HepG2 (cell line): ENCODE data around the gene AAGAB. TPM values are rescaled to one million over a fixed set of nuclear protein-coding genes. Genes with fewer than 3 reads are reported as not detected.

Source experiments
- FOXJ3 ChIP-seq: sonication (generic); formaldehyde crosslinking; IDR thresholded peaks from 2 replicates; pipeline ENCODE4 v1.4.0; 2020; ENCODE audit warnings: missing genetic modification reagents, mild to moderate bottlenecking, borderline replicate concordance
- GTF3A ChIP-seq: sonication (generic); formaldehyde crosslinking; conservative IDR thresholded peaks from 2 replicates; pipeline ENCODE4 v1.4.0; 2020; ENCODE audit warnings: mild to moderate bottlenecking, missing genetic modification reagents
- IRF2 ChIP-seq: IDR thresholded peaks from 2 replicates; pipeline ENCODE4 v1.6.1; 2018; ENCODE audit warnings: missing genetic modification reagents, missing compliant biosample characterization
- JUNB ChIP-seq: sonication (generic); formaldehyde crosslinking; IDR thresholded peaks from 2 replicates; pipeline ENCODE4 v1.8.0; 2022; ENCODE audit warnings: missing genetic modification reagents, mild to moderate bottlenecking, borderline replicate concordance
- KLF12 ChIP-seq: sonication (generic); formaldehyde crosslinking; IDR thresholded peaks from 2 replicates; pipeline ENCODE4 v1.4.0; 2020; ENCODE audit warnings: missing genetic modification reagents, borderline replicate concordance
- MAZ ChIP-seq, 2 experiments: sonication (generic) in 1 of 2; formaldehyde crosslinking in 1 of 2; IDR thresholded peaks; 2 replicates each; pipeline versions ENCODE4 v1.5.0 to v1.6.1; 2012 to 2020; ENCODE audit warnings: low read depth in 2 of 2, mild to moderate bottlenecking in 2 of 2, borderline replicate concordance in 1 of 2, improper control_type of control experiment in 1 of 2, low read length in 1 of 2, missing genetic modification reagents in 1 of 2, moderate library complexity in 1 of 2
- RBFOX2 ChIP-seq: fragments of 200-400 bp; formaldehyde crosslinking; IDR thresholded peaks from 2 replicates; pipeline ENCODE4 v1.6.1; 2017; ENCODE audit warnings: low read depth, mild to moderate bottlenecking, low read length
- XRCC5 ChIP-seq: fragments of 200-400 bp; formaldehyde crosslinking; optimal IDR thresholded peaks from 2 replicates; pipeline ENCODE3; 2017; ENCODE audit warnings: mild to moderate bottlenecking, low read length
- ZFP82 ChIP-seq: sonication (generic); formaldehyde crosslinking; IDR thresholded peaks from 2 replicates; pipeline ENCODE4 v1.5.1; 2020; ENCODE audit warnings: mild to moderate bottlenecking, missing genetic modification reagents, borderline replicate concordance
- ZNF160 ChIP-seq: sonication (generic); formaldehyde crosslinking; IDR thresholded peaks from 2 replicates; pipeline ENCODE4 v1.8.0; 2022; ENCODE audit warnings: mild to moderate bottlenecking, inconsistent platforms, missing genetic modification reagents
- polyA plus RNA-seq, 8 experiments: library from polyadenylated mRNA; depleted of rRNA in 3 of 8; stranded (reverse) in 7 of 8; unstranded in 1 of 8; fragments of >200 nt; fragmentation: Illumina TruSeq in 4 of 8; extraction: Trizol in 4 of 8; gene quantifications; 2 replicates each; pipeline versions ENCODE4 v1.2.1 to v1.2.3, GENCODE V29; 2011 to 2016; ENCODE audit warnings: low read depth in 4 of 8, missing spikeins in 1 of 8, mixed read lengths in 1 of 8; ENCODE audit not compliant: insufficient read depth in 1 of 8
- total RNA-seq, 5 experiments: library from RNA; depleted of rRNA; stranded (reverse); fragments of >200 nt; fragmentation: Illumina TruSeq; extraction: Trizol; gene quantifications; 2 replicates each; pipeline ENCODE4 v1.2.3, GENCODE V29; 2016; ENCODE audit warnings: low read depth in 1 of 5
- TF ChIP-seq, protein P1 (sequence below): sonication (generic); formaldehyde crosslinking; IDR thresholded peaks from 2 replicates; pipeline ENCODE4 v1.5.0; 2020; ENCODE audit warnings: missing genetic modification reagents, mild to moderate bottlenecking, borderline replicate concordance
- TF ChIP-seq, protein P2 (sequence below): sonication (generic); formaldehyde crosslinking; IDR thresholded peaks from 2 replicates; pipeline ENCODE4 v1.4.0; 2020; ENCODE audit warnings: missing genetic modification reagents
- TF ChIP-seq, protein P3 (sequence below): sonication (generic); formaldehyde crosslinking; IDR thresholded peaks from 2 replicates; pipeline ENCODE4 v1.5.0; 2020; ENCODE audit warnings: missing genetic modification reagents
- TF ChIP-seq, protein P4 (sequence below): sonication (generic); formaldehyde crosslinking; IDR thresholded peaks from 2 replicates; pipeline ENCODE4 v1.5.1; 2020; ENCODE audit warnings: missing genetic modification reagents, mild to moderate bottlenecking, borderline replicate concordance
- TF ChIP-seq, protein P5 (sequence below): sonication (generic); formaldehyde crosslinking; IDR thresholded peaks from 2 replicates; pipeline ENCODE4 v1.4.0; 2020; ENCODE audit warnings: missing genetic modification reagents, borderline replicate concordance
- TF ChIP-seq, protein P6 (sequence below): sonication (generic); formaldehyde crosslinking; IDR thresholded peaks from 2 replicates; pipeline ENCODE4 v1.8.1; 2023; ENCODE audit warnings: mild to moderate bottlenecking, missing genetic modification reagents, borderline replicate concordance

AAGAB gene
- total and polyA plus RNA-seq, 2 of the 13 experiments (the other 11 are each of a cell fraction or from before 2014, with no cell fraction given), result 8.0 to 34.9 TPM

DNA sequence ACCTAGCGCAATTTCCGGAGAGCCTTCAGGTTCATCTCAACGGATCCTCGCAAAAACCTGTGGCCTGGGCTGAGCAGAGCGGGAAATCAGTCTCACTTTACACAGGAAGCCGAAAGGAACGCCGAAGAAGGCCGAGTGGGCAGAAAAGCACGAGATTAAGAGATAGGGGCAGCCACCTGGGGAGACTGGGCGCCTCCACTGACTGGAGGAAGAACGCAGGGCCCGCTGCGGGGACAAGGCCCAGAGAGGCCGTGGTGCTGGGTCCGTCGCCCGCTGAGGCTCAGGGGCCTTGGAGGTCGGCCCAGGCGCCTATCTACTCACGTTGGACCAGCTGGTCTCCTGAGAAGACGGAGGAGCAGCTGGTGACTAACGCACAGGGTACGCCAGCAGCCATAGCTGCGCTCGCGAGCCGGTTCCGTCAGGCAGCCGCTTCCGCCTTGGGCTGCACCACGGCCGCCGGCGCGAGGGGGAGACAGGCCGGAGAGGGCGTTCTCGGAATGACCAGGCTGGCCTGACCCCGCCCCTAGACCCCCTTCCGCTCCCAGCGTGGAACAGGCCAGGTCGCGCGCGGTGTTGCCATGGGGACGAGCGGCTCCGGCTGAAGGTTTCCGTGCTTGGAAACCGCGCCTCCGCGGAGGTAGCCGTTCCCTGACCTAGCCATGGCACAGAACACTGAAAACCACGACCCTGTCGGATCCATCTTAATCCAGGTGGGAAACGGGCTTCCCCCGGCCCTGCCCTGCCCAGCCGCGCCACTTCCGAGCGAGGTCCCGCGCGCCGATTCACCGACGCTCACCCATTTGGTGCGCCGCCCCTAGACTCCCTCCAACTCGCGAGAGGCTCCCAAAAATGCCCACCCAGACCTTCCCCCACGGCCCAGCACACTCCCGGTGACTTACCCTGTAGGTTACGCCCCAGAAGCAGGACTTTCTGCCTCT, at the start of gene AAGAB, which contains the start of gene IQCH (continued):
- TF ChIP-seq, protein P1, sequence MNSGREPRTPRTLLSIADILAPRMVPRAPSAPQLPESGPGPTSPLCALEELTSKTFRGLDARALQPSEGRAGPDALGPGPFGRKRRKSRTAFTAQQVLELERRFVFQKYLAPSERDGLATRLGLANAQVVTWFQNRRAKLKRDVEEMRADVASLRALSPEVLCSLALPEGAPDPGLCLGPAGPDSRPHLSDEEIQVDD (CRISPR knock-in tag), result peak; percentile 87; the same call in 1 of the 2 replicates
- TF ChIP-seq FOXJ3 (peak; percentile 31; the same call in 1 of the 2 replicates), IRF2 (CRISPR knock-in tag) (peak; percentile 84), XRCC5 (peak; percentile 92), RBFOX2 (peak; percentile 79), MAZ (IDR thresholded peaks at IDR 0.05; ENCODE audit: borderline replicate concordance, low read depth, low read length) (peak; percentile 65; the same call in 1 of the 2 replicates), MAZ (CRISPR knock-in tag; IDR thresholded peaks at IDR 0.05; ENCODE audit: low read depth) (peak; percentile 81; the same call in 1 of the 2 replicates), ZNF160 (CRISPR knock-in tag) (peak; percentile 69; the same call in 1 of the 2 replicates), ZFP82 (CRISPR knock-in tag) (peak; percentile 88; the same call in 1 of the 2 replicates), GTF3A (CRISPR knock-in tag) (peak; percentile 66; the same call in 1 of the 2 replicates), KLF12 (CRISPR knock-in tag) (peak; percentile 100), JUNB (CRISPR knock-in tag) (no peak)
- TF ChIP-seq, protein P2, sequence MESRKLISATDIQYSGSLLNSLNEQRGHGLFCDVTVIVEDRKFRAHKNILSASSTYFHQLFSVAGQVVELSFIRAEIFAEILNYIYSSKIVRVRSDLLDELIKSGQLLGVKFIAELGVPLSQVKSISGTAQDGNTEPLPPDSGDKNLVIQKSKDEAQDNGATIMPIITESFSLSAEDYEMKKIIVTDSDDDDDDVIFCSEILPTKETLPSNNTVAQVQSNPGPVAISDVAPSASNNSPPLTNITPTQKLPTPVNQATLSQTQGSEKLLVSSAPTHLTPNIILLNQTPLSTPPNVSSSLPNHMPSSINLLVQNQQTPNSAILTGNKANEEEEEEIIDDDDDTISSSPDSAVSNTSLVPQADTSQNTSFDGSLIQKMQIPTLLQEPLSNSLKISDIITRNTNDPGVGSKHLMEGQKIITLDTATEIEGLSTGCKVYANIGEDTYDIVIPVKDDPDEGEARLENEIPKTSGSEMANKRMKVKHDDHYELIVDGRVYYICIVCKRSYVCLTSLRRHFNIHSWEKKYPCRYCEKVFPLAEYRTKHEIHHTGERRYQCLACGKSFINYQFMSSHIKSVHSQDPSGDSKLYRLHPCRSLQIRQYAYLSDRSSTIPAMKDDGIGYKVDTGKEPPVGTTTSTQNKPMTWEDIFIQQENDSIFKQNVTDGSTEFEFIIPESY (CRISPR knock-in tag), result peak; percentile 44; the same call in 1 of the 2 replicates
- TF ChIP-seq, protein P3, sequence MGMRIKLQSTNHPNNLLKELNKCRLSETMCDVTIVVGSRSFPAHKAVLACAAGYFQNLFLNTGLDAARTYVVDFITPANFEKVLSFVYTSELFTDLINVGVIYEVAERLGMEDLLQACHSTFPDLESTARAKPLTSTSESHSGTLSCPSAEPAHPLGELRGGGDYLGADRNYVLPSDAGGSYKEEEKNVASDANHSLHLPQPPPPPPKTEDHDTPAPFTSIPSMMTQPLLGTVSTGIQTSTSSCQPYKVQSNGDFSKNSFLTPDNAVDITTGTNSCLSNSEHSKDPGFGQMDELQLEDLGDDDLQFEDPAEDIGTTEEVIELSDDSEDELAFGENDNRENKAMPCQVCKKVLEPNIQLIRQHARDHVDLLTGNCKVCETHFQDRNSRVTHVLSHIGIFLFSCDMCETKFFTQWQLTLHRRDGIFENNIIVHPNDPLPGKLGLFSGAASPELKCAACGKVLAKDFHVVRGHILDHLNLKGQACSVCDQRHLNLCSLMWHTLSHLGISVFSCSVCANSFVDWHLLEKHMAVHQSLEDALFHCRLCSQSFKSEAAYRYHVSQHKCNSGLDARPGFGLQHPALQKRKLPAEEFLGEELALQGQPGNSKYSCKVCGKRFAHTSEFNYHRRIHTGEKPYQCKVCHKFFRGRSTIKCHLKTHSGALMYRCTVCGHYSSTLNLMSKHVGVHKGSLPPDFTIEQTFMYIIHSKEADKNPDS (CRISPR knock-in tag), result no peak
- TF ChIP-seq, protein P4, sequence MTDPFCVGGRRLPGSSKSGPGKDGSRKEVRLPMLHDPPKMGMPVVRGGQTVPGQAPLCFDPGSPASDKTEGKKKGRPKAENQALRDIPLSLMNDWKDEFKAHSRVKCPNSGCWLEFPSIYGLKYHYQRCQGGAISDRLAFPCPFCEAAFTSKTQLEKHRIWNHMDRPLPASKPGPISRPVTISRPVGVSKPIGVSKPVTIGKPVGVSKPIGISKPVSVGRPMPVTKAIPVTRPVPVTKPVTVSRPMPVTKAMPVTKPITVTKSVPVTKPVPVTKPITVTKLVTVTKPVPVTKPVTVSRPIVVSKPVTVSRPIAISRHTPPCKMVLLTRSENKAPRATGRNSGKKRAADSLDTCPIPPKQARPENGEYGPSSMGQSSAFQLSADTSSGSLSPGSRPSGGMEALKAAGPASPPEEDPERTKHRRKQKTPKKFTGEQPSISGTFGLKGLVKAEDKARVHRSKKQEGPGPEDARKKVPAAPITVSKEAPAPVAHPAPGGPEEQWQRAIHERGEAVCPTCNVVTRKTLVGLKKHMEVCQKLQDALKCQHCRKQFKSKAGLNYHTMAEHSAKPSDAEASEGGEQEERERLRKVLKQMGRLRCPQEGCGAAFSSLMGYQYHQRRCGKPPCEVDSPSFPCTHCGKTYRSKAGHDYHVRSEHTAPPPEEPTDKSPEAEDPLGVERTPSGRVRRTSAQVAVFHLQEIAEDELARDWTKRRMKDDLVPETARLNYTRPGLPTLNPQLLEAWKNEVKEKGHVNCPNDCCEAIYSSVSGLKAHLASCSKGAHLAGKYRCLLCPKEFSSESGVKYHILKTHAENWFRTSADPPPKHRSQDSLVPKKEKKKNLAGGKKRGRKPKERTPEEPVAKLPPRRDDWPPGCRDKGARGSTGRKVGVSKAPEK (CRISPR knock-in tag), result 0 out of 2 replicates have a peak, but pooled peaks have one; percentile 42
- TF ChIP-seq, protein P5, sequence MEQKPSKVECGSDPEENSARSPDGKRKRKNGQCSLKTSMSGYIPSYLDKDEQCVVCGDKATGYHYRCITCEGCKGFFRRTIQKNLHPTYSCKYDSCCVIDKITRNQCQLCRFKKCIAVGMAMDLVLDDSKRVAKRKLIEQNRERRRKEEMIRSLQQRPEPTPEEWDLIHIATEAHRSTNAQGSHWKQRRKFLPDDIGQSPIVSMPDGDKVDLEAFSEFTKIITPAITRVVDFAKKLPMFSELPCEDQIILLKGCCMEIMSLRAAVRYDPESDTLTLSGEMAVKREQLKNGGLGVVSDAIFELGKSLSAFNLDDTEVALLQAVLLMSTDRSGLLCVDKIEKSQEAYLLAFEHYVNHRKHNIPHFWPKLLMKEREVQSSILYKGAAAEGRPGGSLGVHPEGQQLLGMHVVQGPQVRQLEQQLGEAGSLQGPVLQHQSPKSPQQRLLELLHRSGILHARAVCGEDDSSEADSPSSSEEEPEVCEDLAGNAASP, result peak; percentile 60
- TF ChIP-seq, protein P6, sequence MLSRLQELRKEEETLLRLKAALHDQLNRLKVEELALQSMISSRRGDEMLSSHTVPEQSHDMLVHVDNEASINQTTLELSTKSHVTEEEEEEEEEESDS (CRISPR knock-in tag), result no peak
